ENCODE results near the gene KCNAB1.
A peak's percentile ranks its signal among the peaks of the same experiment; 100 is the strongest.

The KCNAB1 gene

GRCh38 chr3:156356537-156357363 is 236.4 kb downstream of the KCNAB1 start:
- Histone ChIP-seq H3K4me1 (ENCODE audit: insufficient read depth, low read length) (peaks cover 10% of the 10 kb centered on the region; the same call in 1 of the 2 replicates), H3K9ac (ENCODE audit: low read depth, low read length) (no peak overlapping the region), H3K4me3 (ENCODE audit: low read length) (no peak overlapping the region), H3K27ac (ENCODE audit: low read depth, low read length) (no peak overlapping the region), H3K9me3 (ENCODE audit: insufficient read depth, low read depth, low read length) (no peaks in the 10 kb centered on the region), H3K27me3 (ENCODE audit: insufficient read depth, low read length) (no peaks in the 10 kb centered on the region), H3K36me3 (ENCODE audit: insufficient read depth, low read length) (no peaks in the 10 kb centered on the region)
- 97% methylated on average over 5 of the region's 5 CpGs for WGBS

- H3K4me1 ChIP-seq (ENCODE audit: insufficient read depth, low read length) = peaks cover 10% of the 10 kb centered on the region; the same call in 1 of the 2 replicates
- WGBS = 50% methylated on average over 1 of the region's 2 CpGs
These were observed 237.9 kb downstream of the KCNAB1 start for GRCh38 chr3:156358232-156358631.

GRCh38 chr3:156359368-156359767 is 239.0 kb downstream of the KCNAB1 start:
- Histone ChIP-seq H3K36me3 (ENCODE audit: insufficient read depth, low read length) (no peaks in the 10 kb centered on the region), H3K27me3 (ENCODE audit: insufficient read depth, low read length) (no peaks in the 10 kb centered on the region), H3K4me3 (ENCODE audit: low read length) (no peak overlapping the region), H3K9ac (ENCODE audit: low read depth, low read length) (no peak overlapping the region), H3K4me1 (ENCODE audit: insufficient read depth, low read length) (peaks cover 10% of the 10 kb centered on the region; the same call in 1 of the 2 replicates), H3K27ac (ENCODE audit: low read depth, low read length) (no peak overlapping the region), H3K9me3 (ENCODE audit: insufficient read depth, low read depth, low read length) (no peaks in the 10 kb centered on the region)
- 90% methylated on average over 3 of the region's 3 CpGs for WGBS

More at GRCh38 chr3:156358232-156358631, 237.9 kb downstream of the KCNAB1 start:
- H3K27me3 ChIP-seq (ENCODE audit: insufficient read depth, low read length) = no peaks in the 10 kb centered on the region
- H3K27ac ChIP-seq (ENCODE audit: low read depth, low read length) = no peak overlapping the region
- H3K4me3 ChIP-seq (ENCODE audit: low read length) = no peak overlapping the region
- no peak overlapping the region for H3K9ac ChIP-seq (ENCODE audit: low read depth, low read length)
- no peaks in the 10 kb centered on the region for H3K36me3 ChIP-seq (ENCODE audit: insufficient read depth, low read length)
- no peaks in the 10 kb centered on the region for H3K9me3 ChIP-seq (ENCODE audit: insufficient read depth, low read depth, low read length)

GRCh38 chr3:156360083-156360482 is 239.7 kb downstream of the KCNAB1 start:
- H3K4me1 ChIP-seq (ENCODE audit: insufficient read depth, low read length) = peaks cover 7% of the 10 kb centered on the region; the same call in 1 of the 2 replicates
- H3K9me3 ChIP-seq (ENCODE audit: insufficient read depth, low read depth, low read length) = no peaks in the 10 kb centered on the region
- H3K36me3 ChIP-seq (ENCODE audit: insufficient read depth, low read length) = no peaks in the 10 kb centered on the region
- no peak overlapping the region for H3K9ac ChIP-seq (ENCODE audit: low read depth, low read length)
- 91% methylated on average over 4 of the region's 4 CpGs for WGBS
- H3K4me3 ChIP-seq (ENCODE audit: low read length) = no peak overlapping the region
- H3K27ac ChIP-seq (ENCODE audit: low read depth, low read length) = no peak overlapping the region
- H3K27me3 ChIP-seq (ENCODE audit: insufficient read depth, low read length) = no peaks in the 10 kb centered on the region

GRCh38 chr3:156360963-156361362 is 240.6 kb downstream of the KCNAB1 start:
- 63% methylated on average over 5 of the region's 5 CpGs for WGBS
- no peaks in the 10 kb centered on the region for H3K9me3 ChIP-seq (ENCODE audit: insufficient read depth, low read depth, low read length)
- no peak overlapping the region for H3K4me3 ChIP-seq (ENCODE audit: low read length)
- no peaks in the 10 kb centered on the region for H3K27me3 ChIP-seq (ENCODE audit: insufficient read depth, low read length)
- no peak overlapping the region for H3K9ac ChIP-seq (ENCODE audit: low read depth, low read length)
- H3K36me3 ChIP-seq (ENCODE audit: insufficient read depth, low read length) = no peaks in the 10 kb centered on the region
- H3K27ac ChIP-seq (ENCODE audit: low read depth, low read length) = no peak overlapping the region
- peaks cover 11% of the 10 kb centered on the region for H3K4me1 ChIP-seq (ENCODE audit: insufficient read depth, low read length)

- H3K4me3 ChIP-seq (ENCODE audit: low read length) = no peak overlapping the region
- H3K27ac ChIP-seq (ENCODE audit: low read depth, low read length) = no peak overlapping the region
- peaks cover 28% of the 10 kb centered on the region for H3K4me1 ChIP-seq (ENCODE audit: insufficient read depth, low read length)
- no peaks in the 10 kb centered on the region for H3K36me3 ChIP-seq (ENCODE audit: insufficient read depth, low read length)
- 94% methylated on average over 3 of the region's 3 CpGs for WGBS
- no peaks in the 10 kb centered on the region for H3K9me3 ChIP-seq (ENCODE audit: insufficient read depth, low read depth, low read length)
- H3K9ac ChIP-seq (ENCODE audit: low read depth, low read length) = no peak overlapping the region
- no peaks in the 10 kb centered on the region for H3K27me3 ChIP-seq (ENCODE audit: insufficient read depth, low read length)
These were observed 246.2 kb downstream of the KCNAB1 start for GRCh38 chr3:156366559-156366958.

GRCh38 chr3:156368189-156368588 is 247.8 kb downstream of the KCNAB1 start:
- WGBS = 83% methylated on average over 3 of the region's 3 CpGs

GRCh38 chr3:156371701-156372100 is 251.3 kb downstream of the KCNAB1 start:
- Histone ChIP-seq H3K36me3 (ENCODE audit: insufficient read depth, low read length) (no peaks in the 10 kb centered on the region), H3K27me3 (ENCODE audit: insufficient read depth, low read length) (no peaks in the 10 kb centered on the region), H3K4me3 (ENCODE audit: low read length) (no peak overlapping the region), H3K4me1 (ENCODE audit: insufficient read depth, low read length) (peaks cover 41% of the 10 kb centered on the region), H3K9ac (ENCODE audit: low read depth, low read length) (no peak overlapping the region), H3K27ac (ENCODE audit: low read depth, low read length) (no peak overlapping the region), H3K9me3 (ENCODE audit: insufficient read depth, low read depth, low read length) (no peaks in the 10 kb centered on the region)
- WGBS = 91% methylated on average over 5 of the region's 6 CpGs

More at GRCh38 chr3:156368189-156368588, 247.8 kb downstream of the KCNAB1 start:
- no peaks in the 10 kb centered on the region for H3K9me3 ChIP-seq (ENCODE audit: insufficient read depth, low read depth, low read length)
- H3K4me1 ChIP-seq (ENCODE audit: insufficient read depth, low read length) = peaks cover 43% of the 10 kb centered on the region
- H3K4me3 ChIP-seq (ENCODE audit: low read length) = no peak overlapping the region
- peak overlapping the region; percentile 19; the same call in 1 of the 2 replicates for H3K9ac ChIP-seq (ENCODE audit: low read depth, low read length)
- H3K36me3 ChIP-seq (ENCODE audit: insufficient read depth, low read length) = no peaks in the 10 kb centered on the region
- no peaks in the 10 kb centered on the region for H3K27me3 ChIP-seq (ENCODE audit: insufficient read depth, low read length)
- no peak overlapping the region for H3K27ac ChIP-seq (ENCODE audit: low read depth, low read length)

- Histone ChIP-seq H3K36me3 (ENCODE audit: insufficient read depth, low read length) (no peaks in the 10 kb centered on the region), H3K4me3 (ENCODE audit: low read length) (no peak overlapping the region), H3K4me1 (ENCODE audit: insufficient read depth, low read length) (peaks cover 29% of the 10 kb centered on the region), H3K9me3 (ENCODE audit: insufficient read depth, low read depth, low read length) (no peaks in the 10 kb centered on the region), H3K27ac (ENCODE audit: low read depth, low read length) (peak overlapping the region; percentile 72), H3K9ac (ENCODE audit: low read depth, low read length) (no peak overlapping the region), H3K27me3 (ENCODE audit: insufficient read depth, low read length) (no peaks in the 10 kb centered on the region)
- 41% methylated on average over 1 of the region's 1 CpG for WGBS
These were observed 252.7 kb downstream of the KCNAB1 start for GRCh38 chr3:156373095-156373494.

- Histone ChIP-seq H3K4me3 (ENCODE audit: low read length) (no peak overlapping the region), H3K27me3 (ENCODE audit: insufficient read depth, low read length) (no peaks in the 10 kb centered on the region), H3K9me3 (ENCODE audit: insufficient read depth, low read depth, low read length) (no peaks in the 10 kb centered on the region), H3K27ac (ENCODE audit: low read depth, low read length) (peak overlapping the region; percentile 72), H3K4me1 (ENCODE audit: insufficient read depth, low read length) (peaks cover 28% of the 10 kb centered on the region), H3K36me3 (ENCODE audit: insufficient read depth, low read length) (no peaks in the 10 kb centered on the region), H3K9ac (ENCODE audit: low read depth, low read length) (no peak overlapping the region)
- WGBS = 55% methylated on average over 1 of the region's 2 CpGs
These were observed 253.3 kb downstream of the KCNAB1 start for GRCh38 chr3:156373654-156374053.

GRCh38 chr3:156376199-156376598 is 255.8 kb downstream of the KCNAB1 start:
- Histone ChIP-seq H3K27me3 (ENCODE audit: insufficient read depth, low read length) (no peaks in the 10 kb centered on the region), H3K4me3 (ENCODE audit: low read length) (no peak overlapping the region), H3K4me1 (ENCODE audit: insufficient read depth, low read length) (peaks cover 28% of the 10 kb centered on the region), H3K9ac (ENCODE audit: low read depth, low read length) (no peak overlapping the region), H3K9me3 (ENCODE audit: insufficient read depth, low read depth, low read length) (no peaks in the 10 kb centered on the region), H3K27ac (ENCODE audit: low read depth, low read length) (no peak overlapping the region), H3K36me3 (ENCODE audit: insufficient read depth, low read length) (no peaks in the 10 kb centered on the region)
